Measurements from ENCODE around the gene GLIS1.

The GLIS1 gene

GRCh38 chr1:53560581-53561502 lies 178.1 kb downstream of the GLIS1 start:
- TF ChIP-seq CTCF (conservative IDR thresholded peaks at IDR 0.05; ENCODE audit: low read depth, low read length) = no peak
- no peak for DNase-seq (ENCODE audit: low read depth)
- H3K4me3 ChIP-seq (ENCODE audit: low read depth, low read length) = no peak overlapping the region

- no peak for DNase-seq (ENCODE audit: low read depth)
- TF ChIP-seq CTCF (conservative IDR thresholded peaks at IDR 0.05; ENCODE audit: low read depth, low read length) = no peak
- no peak overlapping the region for H3K4me3 ChIP-seq (ENCODE audit: low read depth, low read length)
These were observed 178.9 kb downstream of the GLIS1 start for GRCh38 chr1:53559854-53560580.

GRCh38 chr1:53559391-53559815 lies 179.6 kb downstream of the GLIS1 start:
- H3K4me3 ChIP-seq (ENCODE audit: low read depth, low read length) = no peak overlapping the region
- DNase-seq (ENCODE audit: low read depth) = no peak
- TF ChIP-seq CTCF (conservative IDR thresholded peaks at IDR 0.05; ENCODE audit: low read depth, low read length) = no peak

- TF ChIP-seq CTCF (conservative IDR thresholded peaks at IDR 0.05; ENCODE audit: low read depth, low read length) = no peak
- DNase-seq (ENCODE audit: low read depth) = no peak
- no peak overlapping the region for H3K4me3 ChIP-seq (ENCODE audit: low read depth, low read length)
These were observed 180.1 kb downstream of the GLIS1 start for GRCh38 chr1:53558739-53559315.

GRCh38 chr1:53557830-53558738 lies 180.9 kb downstream of the GLIS1 start:
- H3K4me3 ChIP-seq (ENCODE audit: low read depth, low read length) = no peak overlapping the region
- DNase-seq (ENCODE audit: low read depth) = no peak
- no peak for TF ChIP-seq CTCF (conservative IDR thresholded peaks at IDR 0.05; ENCODE audit: low read depth, low read length)

- no peak for TF ChIP-seq CTCF (conservative IDR thresholded peaks at IDR 0.05; ENCODE audit: low read depth, low read length)
- DNase-seq (ENCODE audit: low read depth) = no peak
- no peak overlapping the region for H3K4me3 ChIP-seq (ENCODE audit: low read depth, low read length)
These were observed 181.6 kb downstream of the GLIS1 start for GRCh38 chr1:53557369-53557768.
